ENCODE results near the gene IGF1R. TPM values are rescaled to one million over a fixed set of nuclear protein-coding genes. Genes with fewer than 3 reads are reported as not detected.
A peak's percentile ranks its signal among the peaks of the same experiment; 100 is the strongest.

IGF1R gene
- total and polyA plus RNA-seq, 2 of the 8 experiments (the other 6 are each of a cell fraction or from before 2014, with no cell fraction given), result 32.9 to 109 TPM

GRCh38 chr15:98626153-98626552 is 22.2 kb upstream of the IGF1R start:
- no peaks in the 10 kb centered on the region for H3K27me3 ChIP-seq (replicated peaks in 1 of 4; ENCODE audit: control insufficient read depth in 3 of 4, extremely low read depth in 1 of 4, insufficient read depth in 3 of 4, low read length in 3 of 4)
- 81% methylated on average over 4 of the region's 4 CpGs; no CpG with 5 or more reads in 1 of the 2 experiments for WGBS, 2 experiments (ENCODE audit: extremely low coverage in 1 of 2, insufficient coverage in 1 of 2, insufficient read length in 1 of 2, insufficient replicate concordance in 2 of 2, low coverage in 1 of 2, low lambda C conversion rate in 2 of 2, missing lambda C conversion rate in 1 of 2)
- no peaks in the 10 kb centered on the region for H3K4me1 ChIP-seq (replicated peaks in 1 of 4; ENCODE audit: control insufficient read depth in 3 of 4, insufficient read depth in 4 of 4, low read length in 3 of 4)
- H2AK5ac ChIP-seq (ENCODE audit: low read depth, low read length), result no peak overlapping the region
- no peak overlapping the region for H4K5ac ChIP-seq (ENCODE audit: insufficient read length, low read depth, low read length)
- no peak overlapping the region for H3K56ac ChIP-seq (replicated peaks; ENCODE audit: insufficient read length, low read depth, low read length)
- no peak overlapping the region for H3K4me2 ChIP-seq (ENCODE audit: insufficient read depth in 1 of 2, low read depth in 2 of 2, low read length in 2 of 2)
- H2BK120ac ChIP-seq (replicated peaks; ENCODE audit: low read depth, low read length), result no peak overlapping the region
- H2AFZ ChIP-seq (ENCODE audit: low read length), result 0 out of 2 replicates have a peak overlapping the region, but pooled peaks have one; percentile 10
- H2BK20ac ChIP-seq (ENCODE audit: low read length), result no peak overlapping the region
- H4K8ac ChIP-seq (ENCODE audit: extremely low read depth, insufficient read depth, low read length), result no peak overlapping the region
- H3K27ac ChIP-seq (ENCODE audit: low read depth, low read length), result no peak overlapping the region
- ChIA-PET POLR2A (ENCODE audit: partially characterized antibody) (interaction anchor here (0.7 kb wide), 1 partner anchor 24 kb away, joined by 3 read pairs; no protein-coding TSS in a partner anchor), CTCF (ENCODE audit: partially characterized antibody) (interaction anchor here (1.0 kb wide), 1 partner anchor 106 kb away, joined by 3 read pairs; no protein-coding TSS in a partner anchor)
- no peaks in the 10 kb centered on the region for H3K23me2 ChIP-seq (ENCODE audit: low read depth, low read length)
- peak in 1 of 2 experiments; percentile 41 for DNase-seq (ENCODE audit: low read depth in 1 of 2, low spot score in 2 of 2)
- no peaks in the 10 kb centered on the region for H4K20me1 ChIP-seq (replicated peaks in 1 of 2; ENCODE audit: control insufficient read depth in 1 of 2, insufficient read depth in 2 of 2, low read length in 2 of 2)
- no peak for FAIRE-seq
- no peak overlapping the region for H2BK5ac ChIP-seq (ENCODE audit: low read depth, low read length)
- no peak overlapping the region for H3K23ac ChIP-seq (ENCODE audit: insufficient read length)
- H4K91ac ChIP-seq (replicated peaks; ENCODE audit: insufficient read length, low read length), result no peak overlapping the region
- H3K9me3 ChIP-seq (ENCODE audit: insufficient read depth in 2 of 2, low read depth in 1 of 2, low read length in 1 of 2), result no peaks in the 10 kb centered on the region
- no peak overlapping the region for H2BK15ac ChIP-seq (ENCODE audit: low read length)
- no peak overlapping the region for H2BK12ac ChIP-seq (ENCODE audit: low read depth, low read length)
- H3K18ac ChIP-seq (ENCODE audit: extremely low read depth, low read length), result no peak overlapping the region
- H3K14ac ChIP-seq (ENCODE audit: insufficient read length), result no peak overlapping the region
- no peak overlapping the region for H3K4ac ChIP-seq (replicated peaks; ENCODE audit: insufficient read length, low read depth, low read length)
- no peaks in the 10 kb centered on the region for H3K36me3 ChIP-seq (ENCODE audit: control insufficient read depth in 2 of 4, insufficient read depth in 4 of 4, low read length in 3 of 4)
- H3K79me1 ChIP-seq (ENCODE audit: low read depth, low read length), result no peaks in the 10 kb centered on the region
- H3K9ac ChIP-seq (replicated peaks in 1 of 4; ENCODE audit: extremely low read depth in 1 of 4, low read depth in 3 of 4, low read length in 3 of 4), result no peak overlapping the region
- H3K4me3 ChIP-seq (ENCODE audit: extremely low read depth in 1 of 4, insufficient read depth in 2 of 4, low read depth in 3 of 4, low read length in 4 of 4), result no peak overlapping the region
- H3K79me2 ChIP-seq (ENCODE audit: control insufficient read depth in 1 of 2, insufficient read depth in 2 of 2, low read length in 2 of 2), result no peaks in the 10 kb centered on the region
- TF ChIP-seq MAFK (IDR thresholded peaks at IDR 0.05; ENCODE audit: low read depth, low read length), result no peak
